Measurements from ENCODE around the gene KCP. TPM values are rescaled to one million over a fixed set of nuclear protein-coding genes. Genes with fewer than 3 reads are reported as not detected.

The KCP gene
- total RNA-seq, 2 donors from 2014 or later, result 0.21 TPM; not detected in 1

GRCh38 chr7:128838109-128838779 is 72.3 kb downstream of the KCP start:
- ATAC-seq (replicated peaks in 1 of 2) (no peak), DNase-seq (no peak)
- H3K36me3 Mint-ChIP-seq (ENCODE audit: insufficient read depth in 2 of 2), result no peaks in the 10 kb centered on the region
- H3K27me3 Mint-ChIP-seq (ENCODE audit: low read depth), result peaks cover 6% of the 10 kb centered on the region
- no peaks in the 10 kb centered on the region for H3K9me3 Mint-ChIP-seq
- no peak overlapping the region for H3K27ac Mint-ChIP-seq
- peaks cover 7% of the 10 kb centered on the region for H3K4me1 Mint-ChIP-seq (ENCODE audit: low read depth)
- no peak overlapping the region for H3K4me3 Mint-ChIP-seq

- DNase-seq (no peak), ATAC-seq (replicated peaks in 1 of 2) (no peak)
- no peaks in the 10 kb centered on the region for H3K36me3 Mint-ChIP-seq (ENCODE audit: insufficient read depth in 2 of 2)
- no peak overlapping the region for H3K27ac Mint-ChIP-seq
- peaks cover 7% of the 10 kb centered on the region for H3K4me1 Mint-ChIP-seq (ENCODE audit: low read depth)
- H3K9me3 Mint-ChIP-seq, result no peaks in the 10 kb centered on the region
- H3K4me3 Mint-ChIP-seq, result no peak overlapping the region
- peaks cover 6% of the 10 kb centered on the region for H3K27me3 Mint-ChIP-seq (ENCODE audit: low read depth)
These were observed 73.0 kb downstream of the KCP start for GRCh38 chr7:128837521-128837921.

DNA sequence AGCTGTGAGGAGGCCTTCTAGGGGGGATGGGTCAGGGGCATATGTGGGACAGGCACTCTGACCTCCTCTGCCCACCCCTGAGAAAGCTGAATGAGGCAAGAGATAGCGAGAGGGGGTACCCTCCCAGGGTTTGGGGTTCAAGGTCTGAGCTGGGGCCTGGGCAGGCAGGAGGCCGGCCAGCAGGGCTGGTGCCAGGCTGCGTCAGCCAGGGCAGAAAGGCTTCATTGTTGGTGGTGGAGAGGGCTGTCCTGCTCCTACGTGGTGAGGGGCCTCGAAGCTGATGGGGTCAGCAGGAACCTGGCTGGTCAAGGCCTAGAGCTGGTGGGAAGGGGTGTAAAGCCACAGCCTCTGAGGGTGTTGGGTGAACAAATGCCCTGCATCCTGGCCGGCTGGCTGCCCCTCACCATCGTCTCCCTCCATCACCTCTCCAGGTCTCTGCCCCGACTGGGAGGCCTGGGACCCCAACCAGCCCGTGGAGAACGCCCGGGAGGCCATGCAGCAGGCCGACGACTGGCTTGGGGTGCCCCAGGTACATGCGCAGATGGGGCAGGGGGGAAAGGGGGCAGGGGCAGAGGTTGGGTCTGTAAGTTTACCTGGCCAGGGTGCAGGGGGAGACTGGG is 73.7 kb downstream of the KCP start:
- H3K4me3 Mint-ChIP-seq, result no peak overlapping the region
- ATAC-seq (replicated peaks in 1 of 2), result no peak
- no peak overlapping the region for H3K27ac Mint-ChIP-seq

DNA sequence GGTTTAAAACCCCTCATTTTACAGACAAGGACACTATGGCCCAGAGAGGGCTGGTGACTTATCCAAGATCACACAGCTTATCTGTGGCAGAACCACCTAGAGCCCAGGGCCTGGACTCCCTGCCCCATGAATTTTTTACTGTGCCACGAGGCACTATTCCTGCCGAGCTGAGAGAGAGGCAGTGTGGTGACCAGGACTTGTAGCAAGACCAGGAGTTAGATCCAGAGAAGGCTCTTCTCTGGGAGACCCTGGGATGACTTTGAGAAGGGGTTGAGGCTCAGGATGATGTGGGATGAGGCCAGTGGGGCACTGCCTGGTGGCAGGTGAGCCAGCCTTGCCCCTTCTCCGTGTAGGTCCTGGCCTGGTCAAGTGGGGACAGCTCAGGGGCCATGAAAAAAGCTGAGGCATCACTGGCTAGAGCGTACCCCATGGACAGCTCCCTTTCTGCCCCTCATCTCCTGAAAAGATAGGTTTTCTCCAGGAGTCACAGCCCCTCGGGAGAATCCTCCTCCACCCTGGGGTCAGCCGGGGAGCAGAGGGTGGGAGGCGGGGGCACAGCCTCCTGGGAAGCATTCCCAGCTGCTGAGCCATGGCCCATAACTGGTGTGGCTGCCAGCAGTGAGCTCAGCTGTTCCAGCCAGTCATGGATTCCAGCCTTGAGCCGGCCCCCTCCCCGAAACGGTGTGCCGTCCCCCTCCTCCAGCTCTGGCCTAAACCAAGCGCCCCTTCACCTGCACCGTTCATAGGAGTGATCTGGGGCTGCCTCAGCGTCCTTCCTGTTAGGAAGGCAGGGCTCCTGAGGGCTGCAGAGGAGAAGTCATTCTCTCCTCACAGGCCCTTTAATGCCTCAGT is 74.5 kb downstream of the KCP start:
- peaks cover 15% of the 10 kb centered on the region for H3K27me3 Mint-ChIP-seq (ENCODE audit: low read depth)
- DNase-seq (no peak), ATAC-seq (replicated peaks in 1 of 2) (no peak)
- H3K36me3 Mint-ChIP-seq (ENCODE audit: insufficient read depth in 2 of 2), result no peaks in the 10 kb centered on the region
- H3K4me3 Mint-ChIP-seq, result no peak overlapping the region
- peaks cover 8% of the 10 kb centered on the region for H3K4me1 Mint-ChIP-seq (ENCODE audit: low read depth)
- H3K27ac Mint-ChIP-seq, result no peak overlapping the region
- no peaks in the 10 kb centered on the region for H3K9me3 Mint-ChIP-seq

More for the DNA sequence above, 73.7 kb downstream of the KCP start:
- no peak for DNase-seq
- Mint-ChIP-seq H3K36me3 (ENCODE audit: insufficient read depth in 2 of 2) (no peaks in the 10 kb centered on the region), H3K4me1 (ENCODE audit: low read depth) (peaks cover 3% of the 10 kb centered on the region), H3K9me3 (no peaks in the 10 kb centered on the region), H3K27me3 (ENCODE audit: low read depth) (peaks cover 7% of the 10 kb centered on the region)

DNA sequence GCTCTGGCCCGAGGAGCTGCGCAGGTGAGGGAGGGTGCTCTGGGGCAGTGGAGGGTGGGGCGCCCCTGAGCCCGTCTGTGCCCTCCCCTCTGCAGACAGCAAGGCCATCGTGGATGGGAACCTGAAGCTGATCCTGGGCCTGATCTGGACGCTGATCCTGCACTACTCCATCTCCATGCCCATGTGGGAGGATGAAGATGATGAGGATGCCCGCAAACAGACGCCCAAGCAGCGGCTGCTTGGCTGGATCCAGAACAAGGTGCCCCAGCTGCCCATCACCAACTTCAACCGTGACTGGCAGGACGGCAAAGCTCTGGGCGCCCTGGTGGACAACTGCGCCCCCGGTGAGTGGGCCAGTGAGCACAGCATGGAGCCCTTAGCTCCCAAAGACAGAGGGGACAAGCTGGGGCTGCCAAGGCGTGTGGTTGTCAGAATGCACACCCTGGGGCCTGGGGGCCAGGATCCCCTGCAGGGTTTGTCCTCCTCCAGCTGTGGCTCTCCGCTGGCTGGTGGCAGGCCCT is 75.2 kb downstream of the KCP start:
- Mint-ChIP-seq H3K9me3 (no peaks in the 10 kb centered on the region), H3K27me3 (ENCODE audit: low read depth) (peaks cover 21% of the 10 kb centered on the region), H3K4me3 (no peak overlapping the region), H3K27ac (no peak overlapping the region), H3K36me3 (ENCODE audit: insufficient read depth in 2 of 2) (no peaks in the 10 kb centered on the region), H3K4me1 (ENCODE audit: low read depth) (peaks cover 13% of the 10 kb centered on the region)
- ATAC-seq (replicated peaks in 1 of 2), result no peak
- DNase-seq, result no peak

DNA sequence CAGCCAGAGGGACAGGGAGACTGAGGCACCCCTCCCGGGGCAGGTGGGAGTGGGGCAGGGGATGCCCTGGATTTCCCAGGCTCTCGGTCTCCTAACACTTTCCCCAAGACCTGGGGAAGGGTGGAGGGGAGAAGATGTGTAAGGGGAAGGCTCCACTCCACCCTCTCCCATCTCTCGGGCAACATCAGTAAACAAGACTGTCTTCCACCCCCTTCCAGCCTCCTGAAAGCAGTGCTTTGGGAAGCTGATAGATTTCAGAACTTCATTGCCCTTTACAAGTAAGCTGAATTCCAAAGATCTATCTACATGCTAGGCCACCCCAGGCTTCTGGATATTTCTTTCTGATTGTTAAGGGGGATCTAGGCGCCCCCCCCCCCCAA is 76.6 kb downstream of the KCP start:
- ATAC-seq (replicated peaks in 1 of 2) (no peak), DNase-seq (no peak)
- no peaks in the 10 kb centered on the region for H3K9me3 Mint-ChIP-seq
- H3K36me3 Mint-ChIP-seq (ENCODE audit: insufficient read depth in 2 of 2), result no peaks in the 10 kb centered on the region
- no peak overlapping the region for H3K27ac Mint-ChIP-seq
- peaks cover 32% of the 10 kb centered on the region for H3K27me3 Mint-ChIP-seq (ENCODE audit: low read depth)
- H3K4me3 Mint-ChIP-seq, result no peak overlapping the region
- peaks cover 13% of the 10 kb centered on the region for H3K4me1 Mint-ChIP-seq (ENCODE audit: low read depth)

- ATAC-seq (replicated peaks in 1 of 2) (no peak), DNase-seq (no peak)
- Mint-ChIP-seq H3K4me1 (ENCODE audit: low read depth) (peaks cover 13% of the 10 kb centered on the region), H3K27me3 (ENCODE audit: low read depth) (peaks cover 36% of the 10 kb centered on the region), H3K4me3 (no peak overlapping the region), H3K27ac (no peak overlapping the region), H3K9me3 (no peaks in the 10 kb centered on the region), H3K36me3 (ENCODE audit: insufficient read depth in 2 of 2) (no peaks in the 10 kb centered on the region)
These were observed 77.2 kb downstream of the KCP start for GRCh38 chr7:128833148-128833945.

- H3K9me3 Mint-ChIP-seq, result no peaks in the 10 kb centered on the region
- H3K36me3 Mint-ChIP-seq (ENCODE audit: insufficient read depth in 2 of 2), result no peaks in the 10 kb centered on the region
- DNase-seq, result no peak
- no peak overlapping the region for H3K4me3 Mint-ChIP-seq
- ATAC-seq (replicated peaks in 1 of 2), result no peak
- H3K27me3 Mint-ChIP-seq (ENCODE audit: low read depth), result peaks cover 41% of the 10 kb centered on the region
- no peak overlapping the region for H3K27ac Mint-ChIP-seq
- peaks cover 13% of the 10 kb centered on the region for H3K4me1 Mint-ChIP-seq (ENCODE audit: low read depth)
These were observed 77.7 kb downstream of the KCP start for GRCh38 chr7:128832880-128833147.

- peak overlapping the region in 1 of 2 donors; percentile 15 for H3K4me3 Mint-ChIP-seq
- no peak overlapping the region for H3K27ac Mint-ChIP-seq
- H3K36me3 Mint-ChIP-seq (ENCODE audit: insufficient read depth in 2 of 2), result no peaks in the 10 kb centered on the region
- H3K4me1 Mint-ChIP-seq (ENCODE audit: low read depth), result peaks cover 13% of the 10 kb centered on the region
- H3K27me3 Mint-ChIP-seq (ENCODE audit: low read depth), result peaks cover 45% of the 10 kb centered on the region
- H3K9me3 Mint-ChIP-seq, result no peaks in the 10 kb centered on the region
- ATAC-seq (replicated peaks in 1 of 2) (no peak), DNase-seq (no peak)
These were observed 78.3 kb downstream of the KCP start for GRCh38 chr7:128831994-128832879.

DNA sequence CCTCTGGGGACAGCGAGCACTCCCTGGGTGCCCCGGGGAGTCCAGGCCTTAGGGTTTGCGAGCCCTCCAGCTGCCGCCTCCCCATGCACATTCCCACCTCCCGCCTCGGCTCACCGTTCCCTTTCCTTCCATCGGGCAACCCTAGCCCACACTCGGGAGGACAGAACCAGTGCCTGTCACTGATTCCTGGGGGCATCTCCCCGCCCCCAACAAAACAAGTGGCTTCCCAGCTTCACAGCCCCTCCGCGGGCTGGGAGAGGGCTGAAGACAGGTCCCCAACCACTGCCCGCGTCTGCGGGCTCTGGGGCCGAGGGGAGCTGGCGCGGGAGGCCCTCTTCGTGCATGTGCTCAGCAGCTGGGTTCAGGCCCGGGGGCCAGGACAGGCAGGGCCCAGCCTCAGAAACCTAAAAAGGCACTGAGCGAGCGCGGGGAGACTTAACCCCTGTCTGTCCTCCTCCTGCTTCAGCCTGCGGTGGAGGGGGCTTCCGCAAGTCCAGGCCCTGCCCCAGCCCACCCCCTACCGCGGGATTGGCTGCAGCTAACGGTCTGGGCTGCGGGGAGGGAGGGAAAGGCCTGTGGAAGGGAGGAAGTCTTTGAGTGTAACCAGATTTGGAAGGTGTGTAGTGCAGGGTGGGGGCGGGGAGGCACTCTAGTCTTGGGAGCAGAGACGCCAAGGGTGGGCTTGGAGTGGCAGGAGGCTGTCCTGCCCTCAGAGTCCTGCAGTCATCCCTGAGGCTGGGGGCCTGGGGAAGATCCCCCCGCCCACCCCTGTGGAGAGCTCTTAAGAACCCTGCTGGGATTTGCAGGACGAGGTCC is 79.1 kb downstream of the KCP start:
- peaks cover 45% of the 10 kb centered on the region for H3K27me3 Mint-ChIP-seq (ENCODE audit: low read depth)
- ATAC-seq (replicated peaks in 1 of 2) (peak; percentile 11 to 21), DNase-seq (no peak)
- H3K4me1 Mint-ChIP-seq (ENCODE audit: low read depth), result peaks cover 13% of the 10 kb centered on the region
- H3K9me3 Mint-ChIP-seq, result no peaks in the 10 kb centered on the region
- H3K4me3 Mint-ChIP-seq, result peak overlapping the region; percentile 16 to 58
- no peaks in the 10 kb centered on the region for H3K36me3 Mint-ChIP-seq (ENCODE audit: insufficient read depth in 2 of 2)
- H3K27ac Mint-ChIP-seq, result no peak overlapping the region

- DNase-seq (peak; percentile 39 to 49), ATAC-seq (replicated peaks in 1 of 2) (peak; percentile 71)
- no peaks in the 10 kb centered on the region for H3K36me3 Mint-ChIP-seq (ENCODE audit: insufficient read depth in 2 of 2)
- H3K4me3 Mint-ChIP-seq, result peak within 1 kb of the TSS; percentile 83 to 88
- no peaks in the 10 kb centered on the region for H3K9me3 Mint-ChIP-seq
- peaks cover 45% of the 10 kb centered on the region for H3K27me3 Mint-ChIP-seq (ENCODE audit: low read depth)
- no peak within 1 kb of the TSS for H3K27ac Mint-ChIP-seq
- H3K4me1 Mint-ChIP-seq (ENCODE audit: low read depth), result peaks cover 13% of the 10 kb centered on the region
These were observed 80.0 kb downstream of the KCP start, which contains the start of gene FLNC for GRCh38 chr7:128830231-128831177. FLNC (plus strand) TSS chr7:128830406; CDS start chr7:128830638, 232 bp downstream.
